A549 treated with ZK216348 at 1 μM for 4 hours (cell line): Measurements from ENCODE around the gene EHD1. TPM values are rescaled to one million over a fixed set of nuclear protein-coding genes. Genes with fewer than 3 reads are reported as not detected.

Experiments
- total RNA-seq: library from RNA; stranded (reverse); fragments of 200-300 nt; extraction: Qiagen RNA extraction; gene quantifications from 5 replicates; pipeline ENCODE4 v1.2.3, GENCODE V29; 2022; ENCODE audit warnings: low read depth

The EHD1 gene
- total RNA-seq: 93.7 to 127 TPM (median 121 TPM) in 5 replicates

GRCh38 chr11:64878494-64879243 is at the start of gene EHD1:
Gene EHD1 (minus strand): TSS chr11:64878621. CDS start chr11:64878464, 157 bp downstream.

GRCh38 chr11:64923944-64924909 is 45.8 kb upstream of the EHD1 start, which contains the start of gene PPP2R5B:
Gene PPP2R5B (plus strand): TSS chr11:64924689. CDS start chr11:64925735, 1,046 bp downstream.

GRCh38 chr11:64916775-64917662 is 38.6 kb upstream of the EHD1 start, which contains the start of gene ATG2A:
Gene ATG2A (minus strand): TSS chr11:64917209. CDS start chr11:64917135, 74 bp downstream.

GRCh38 chr11:64844330-64845128 is 33.9 kb downstream of the EHD1 start, which contains the start of gene CDC42BPG:
Gene CDC42BPG (minus strand): TSS chr11:64844653. CDS start chr11:64844569, 84 bp downstream.

GRCh38 chr11:64810271-64810890 is 68.0 kb downstream of the EHD1 start, which contains the start of gene MEN1:
Gene MEN1 (minus strand): TSS chr11:64810551. CDS start chr11:64810109, 442 bp downstream.

GRCh38 chr11:64803158-64803845 is 75.1 kb downstream of the EHD1 start, which contains the start of gene MAP4K2:
Gene MAP4K2 (minus strand): TSS chr11:64803214. CDS start chr11:64803149, 65 bp downstream.

Other genes starting within 250 kb of the EHD1 start
- 0.11 to 0.87 TPM (median 0.24 TPM) in 5 replicates for gene NRXN2, start 155.4 kb downstream of the EHD1 start, total RNA-seq
- gene RASGRP2, start 134.5 kb downstream of the EHD1 start, total RNA-seq: 0.76 to 1.0 TPM (median 0.88 TPM) in 5 replicates
- gene PYGM, start 118.6 kb downstream of the EHD1 start, total RNA-seq: 0.36 to 0.73 TPM (median 0.39 TPM) in 5 replicates
- 158 to 212 TPM (median 184 TPM) in 5 replicates for gene SF1, start 100.1 kb downstream of the EHD1 start, total RNA-seq
- gene MAP4K2, start 75.4 kb downstream of the EHD1 start, total RNA-seq: 5.2 to 11.6 TPM (median 9.0 TPM) in 5 replicates
- 22.9 to 46.9 TPM (median 42.3 TPM) in 5 replicates for gene MEN1, start 68.1 kb downstream of the EHD1 start, total RNA-seq
- gene CDC42BPG, start 34.0 kb downstream of the EHD1 start, total RNA-seq: 0.83 to 2.2 TPM (median 1.7 TPM) in 5 replicates
- gene ATG2A, start 38.6 kb upstream of the EHD1 start, total RNA-seq: 10.9 to 23.2 TPM (median 22.0 TPM) in 5 replicates
- 2.7 to 6.1 TPM (median 4.4 TPM) in 5 replicates for gene PPP2R5B, start 46.1 kb upstream of the EHD1 start, total RNA-seq
- gene GPHA2, start 57.3 kb upstream of the EHD1 start, total RNA-seq: not detected in 5 replicates
- gene MAJIN, start 93.5 kb upstream of the EHD1 start, total RNA-seq: not detected in 5 replicates
- 0.54 to 0.98 TPM (median 0.74 TPM) in 5 replicates for gene BATF2, start 118.3 kb upstream of the EHD1 start, total RNA-seq
- 167 to 190 TPM (median 185 TPM) in 5 replicates for gene ARL2, start 135.5 kb upstream of the EHD1 start, total RNA-seq
- gene SNX15, start 148.8 kb upstream of the EHD1 start, total RNA-seq: 21.9 to 25.1 TPM (median 22.4 TPM) in 5 replicates
- 27.0 to 62.7 TPM (median 56.1 TPM) in 5 replicates for gene SAC3D1, start 162.6 kb upstream of the EHD1 start, total RNA-seq
- not detected in 5 replicates for gene NAALADL1, start 179.9 kb upstream of the EHD1 start, total RNA-seq
- gene CDCA5, start 205.4 kb upstream of the EHD1 start, total RNA-seq: 53.2 to 69.3 TPM (median 67.2 TPM) in 5 replicates
- gene ZFPL1, start 205.6 kb upstream of the EHD1 start, total RNA-seq: 29.6 to 35.3 TPM (median 30.6 TPM) in 5 replicates
- gene VPS51, start 217.6 kb upstream of the EHD1 start, total RNA-seq: 49.7 to 55.7 TPM (median 55.4 TPM) in 5 replicates
- gene TM7SF2, start 233.3 kb upstream of the EHD1 start, total RNA-seq: 3.7 to 10.9 TPM (median 5.7 TPM) in 5 replicates
- 11.5 to 24.2 TPM (median 22.7 TPM) in 5 replicates for gene ZNHIT2, start 239.1 kb upstream of the EHD1 start, total RNA-seq
- 660 to 1,037 TPM (median 959 TPM) in 5 replicates for gene FAU, start 243.5 kb upstream of the EHD1 start, total RNA-seq
- gene MRPL49, start 243.7 kb upstream of the EHD1 start, total RNA-seq: 56.2 to 79.8 TPM (median 71.3 TPM) in 5 replicates